Measurements from ENCODE around the gene NEBL.

GRCh38 chr10:20932606-20933126 is 35.6 kb upstream of the NEBL start:
- TF ChIP-seq KLF1 (tag; IDR thresholded peaks at IDR 0.05) = no peak
- no peak for TF ChIP-seq FOXM1 (IDR thresholded peaks at IDR 0.05; ENCODE audit: low read depth)
- TF ChIP-seq FOXM1 (CRISPR knock-in tag; IDR thresholded peaks at IDR 0.05; ENCODE audit: low read depth) = no peak
